Measurements from ENCODE around the gene BCL2L1. TPM values are rescaled to one million over a fixed set of nuclear protein-coding genes. Genes with fewer than 3 reads are reported as not detected.

The BCL2L1 gene
- total and polyA plus RNA-seq, 2 donors (not counting 3 experiments of a cell fraction or from before 2014, with no cell fraction given) = 78.0 to 101 TPM

GRCh38 chr20:31673435-31673834 lies 49.2 kb downstream of the BCL2L1 start:
- H3K9ac ChIP-seq (replicated peaks; ENCODE audit: extremely low read depth, insufficient read depth, low read length) = no peak overlapping the region
- intact Hi-C loops (cut with micrococcal nuclease) = no loop called here
- peaks cover 49% of the 10 kb centered on the region for H3K4me1 ChIP-seq (ENCODE audit: control insufficient read depth, extremely low read depth, insufficient read depth, low read length)
- BruUV-seq (replicated peaks) = no TSS peak
- peaks cover 68% of the 10 kb centered on the region for H3K79me2 ChIP-seq (ENCODE audit: control insufficient read depth, insufficient read depth, low read length)
- H3K27ac ChIP-seq (ENCODE audit: insufficient read depth, low read depth, low read length) = no peak overlapping the region
- H4K20me1 ChIP-seq (replicated peaks; ENCODE audit: control insufficient read depth, extremely low read depth, insufficient read depth, low read length) = no peaks in the 10 kb centered on the region
- no peaks in the 10 kb centered on the region for H3K9me3 ChIP-seq (replicated peaks; ENCODE audit: control insufficient read depth, insufficient read depth, low read length)
- FAIRE-seq (no peak), DNase-seq (ENCODE audit: low read depth, low spot score) (no peak)
- ChIA-PET POLR2A (interaction anchor here (1.1 kb wide), 1 partner anchor 26 kb away, joined by 3 read pairs; no protein-coding TSS in a partner anchor), CTCF (interaction anchor here (3.0 to 6.2 kb wide), 3 partner anchors 12 to 48 kb away, joined by 20 to 97 read pairs (median 41); partner anchors contain the start of gene BCL2L1)
- no peaks in the 10 kb centered on the region for H3K27me3 ChIP-seq (ENCODE audit: control insufficient read depth in 2 of 2, insufficient read depth in 2 of 2, low read length in 2 of 2)
- H3K36me3 ChIP-seq (ENCODE audit: control insufficient read depth in 2 of 2, extremely low read depth in 1 of 2, insufficient read depth in 2 of 2, low read length in 2 of 2) = peaks cover 4 to 12% of the 10 kb centered on the region in 2 experiments
- no peak overlapping the region for H3K4me3 ChIP-seq (replicated peaks in 1 of 3; ENCODE audit: insufficient read depth in 1 of 3, low read depth in 1 of 3, low read length in 3 of 3)
- TF ChIP-seq FOS (IDR thresholded peaks at IDR 0.05; ENCODE audit: borderline replicate concordance, insufficient read depth, low read length) = no peak
- TF ChIP-seq GATA2 (IDR thresholded peaks at IDR 0.05; ENCODE audit: insufficient read depth, insufficient read length, low read depth, low read length) = no peak
- no peak overlapping the region for H3K4me2 ChIP-seq (ENCODE audit: insufficient read depth, low read length)
- dilution Hi-C loops (cut with MboI; ENCODE audit: extremely low pct_ligation_motif_present, low sequenced_read_pairs) = no loop called here
- H2AFZ ChIP-seq (ENCODE audit: low read depth, low read length) = no peak overlapping the region
- no peaks in the 10 kb centered on the region for H3K9me1 ChIP-seq (replicated peaks; ENCODE audit: control insufficient read depth, extremely low read depth, insufficient read depth, low read length)

DNA sequence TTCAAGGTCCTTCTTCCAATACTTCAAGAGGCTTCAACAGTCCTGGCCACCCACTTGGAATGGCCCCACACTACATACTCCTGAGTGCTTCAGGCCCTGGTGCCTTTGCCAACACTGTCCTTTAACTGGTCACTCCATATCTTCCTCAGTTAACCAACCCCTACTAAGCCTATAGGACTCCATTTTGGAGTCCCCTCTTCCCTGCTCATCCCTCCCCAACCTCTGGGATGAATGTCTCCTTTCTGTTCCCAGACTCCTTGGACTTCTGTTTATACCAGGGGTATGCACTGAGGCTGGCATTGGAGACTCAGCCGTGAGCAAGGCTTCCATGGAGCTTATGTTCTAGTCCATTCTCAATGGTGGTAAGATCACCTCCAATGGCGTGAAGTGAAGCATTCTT lies 51.3 kb downstream of the BCL2L1 start:
- no peak overlapping the region for H3K9ac ChIP-seq (replicated peaks; ENCODE audit: extremely low read depth, insufficient read depth, low read length)
- H3K4me2 ChIP-seq (ENCODE audit: insufficient read depth, low read length) = no peak overlapping the region
- H3K27me3 ChIP-seq (ENCODE audit: control insufficient read depth in 2 of 2, insufficient read depth in 2 of 2, low read length in 2 of 2) = no peaks in the 10 kb centered on the region
- BruUV-seq (replicated peaks) = no TSS peak
- H3K36me3 ChIP-seq (ENCODE audit: control insufficient read depth in 2 of 2, extremely low read depth in 1 of 2, insufficient read depth in 2 of 2, low read length in 2 of 2) = peaks cover 2 to 5% of the 10 kb centered on the region in 2 experiments
- H3K79me2 ChIP-seq (ENCODE audit: control insufficient read depth, insufficient read depth, low read length) = peaks cover 62% of the 10 kb centered on the region
- H3K4me3 ChIP-seq (replicated peaks in 1 of 3; ENCODE audit: insufficient read depth in 1 of 3, low read depth in 1 of 3, low read length in 3 of 3) = no peak overlapping the region
- H3K4me1 ChIP-seq (ENCODE audit: control insufficient read depth, extremely low read depth, insufficient read depth, low read length) = peaks cover 29% of the 10 kb centered on the region
- CTCF ChIA-PET = interaction anchor here (1.3 kb wide), 1 partner anchor 52 kb away, joined by 5 read pairs; no protein-coding TSS in a partner anchor
- H3K9me1 ChIP-seq (replicated peaks; ENCODE audit: control insufficient read depth, extremely low read depth, insufficient read depth, low read length) = no peaks in the 10 kb centered on the region
- FAIRE-seq = no peak
- H4K20me1 ChIP-seq (replicated peaks; ENCODE audit: control insufficient read depth, extremely low read depth, insufficient read depth, low read length) = no peaks in the 10 kb centered on the region
- H3K9me3 ChIP-seq (replicated peaks; ENCODE audit: control insufficient read depth, insufficient read depth, low read length) = no peaks in the 10 kb centered on the region
- no peak overlapping the region for H3K27ac ChIP-seq (ENCODE audit: insufficient read depth, low read depth, low read length)
- TF ChIP-seq MYC (IDR thresholded peaks at IDR 0.05; ENCODE audit: low read depth, low read length) = no peak
- no peak for TF ChIP-seq GATA2 (IDR thresholded peaks at IDR 0.05; ENCODE audit: insufficient read depth, insufficient read length, low read depth, low read length)
- TF ChIP-seq FOS (IDR thresholded peaks at IDR 0.05; ENCODE audit: borderline replicate concordance, insufficient read depth, low read length) = no peak
- no peak for TF ChIP-seq MAX (IDR thresholded peaks at IDR 0.05; ENCODE audit: insufficient read depth, insufficient read length)
- TF ChIP-seq, protein P1, sequence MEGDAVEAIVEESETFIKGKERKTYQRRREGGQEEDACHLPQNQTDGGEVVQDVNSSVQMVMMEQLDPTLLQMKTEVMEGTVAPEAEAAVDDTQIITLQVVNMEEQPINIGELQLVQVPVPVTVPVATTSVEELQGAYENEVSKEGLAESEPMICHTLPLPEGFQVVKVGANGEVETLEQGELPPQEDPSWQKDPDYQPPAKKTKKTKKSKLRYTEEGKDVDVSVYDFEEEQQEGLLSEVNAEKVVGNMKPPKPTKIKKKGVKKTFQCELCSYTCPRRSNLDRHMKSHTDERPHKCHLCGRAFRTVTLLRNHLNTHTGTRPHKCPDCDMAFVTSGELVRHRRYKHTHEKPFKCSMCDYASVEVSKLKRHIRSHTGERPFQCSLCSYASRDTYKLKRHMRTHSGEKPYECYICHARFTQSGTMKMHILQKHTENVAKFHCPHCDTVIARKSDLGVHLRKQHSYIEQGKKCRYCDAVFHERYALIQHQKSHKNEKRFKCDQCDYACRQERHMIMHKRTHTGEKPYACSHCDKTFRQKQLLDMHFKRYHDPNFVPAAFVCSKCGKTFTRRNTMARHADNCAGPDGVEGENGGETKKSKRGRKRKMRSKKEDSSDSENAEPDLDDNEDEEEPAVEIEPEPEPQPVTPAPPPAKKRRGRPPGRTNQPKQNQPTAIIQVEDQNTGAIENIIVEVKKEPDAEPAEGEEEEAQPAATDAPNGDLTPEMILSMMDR (IDR thresholded peaks at IDR 0.05; ENCODE audit: extremely low read depth in 1 of 2, insufficient read depth in 1 of 2, low read depth in 1 of 2, low read length in 2 of 2) = no peak
- no peak for TF ChIP-seq POLR2A (IDR thresholded peaks at IDR 0.05; ENCODE audit: low read depth, low read length)
- no peak for TF ChIP-seq JUN (IDR thresholded peaks at IDR 0.05; ENCODE audit: borderline replicate concordance, insufficient read depth, insufficient read length, low read depth)
- no peak for TF ChIP-seq POLR2AphosphoS5 (IDR thresholded peaks at IDR 0.05; ENCODE audit: insufficient read depth, low read depth, low read length)
- no peak for TF ChIP-seq EZH2 (IDR thresholded peaks at IDR 0.05; ENCODE audit: borderline replicate concordance, low read depth, low read length, severe bottlenecking)
- dilution Hi-C loops (cut with MboI; ENCODE audit: extremely low pct_ligation_motif_present, low sequenced_read_pairs) (no loop called here), intact Hi-C loops (cut with micrococcal nuclease) (no loop called here)
- no peak for DNase-seq (ENCODE audit: low read depth, low spot score)
- H2AFZ ChIP-seq (ENCODE audit: low read depth, low read length) = no peak overlapping the region
- POLR2A ChIA-PET = no interaction called here

Data from endothelial cell of umbilical vein (primary cell).